Gastrocnemius medialis (tissue), 4 donors: ENCODE measurements around the gene AKAP13. TPM values are rescaled to one million over a fixed set of nuclear protein-coding genes. Genes with fewer than 3 reads are reported as not detected.

Experiments
- ATAC-seq, 2 donors: fragments of 150-250 bp; one replicate each; pipeline ENCODE4 v1.9.1; 2016
- DNase-seq, 2 donors: peaks; one replicate each; pipeline ENCODE4 v3.0.0-alpha.2; 2019
- H3K27ac ChIP-seq, 4 donors: fragments of 200-600 bp; sonication (generic); 1 replicate in 1 of 4; 2 replicates in 3 of 4; pipeline ENCODE4 v1.5.1; 2016 to 2018; ENCODE audit warnings: mild to moderate bottlenecking in 2 of 4, moderate library complexity in 1 of 4
- H3K27me3 ChIP-seq, 3 donors: fragments of 200-600 bp; sonication (generic) in 2 of 3; 1 replicate in 1 of 3; 2 replicates in 2 of 3; pipeline versions ENCODE4 v1.5.1 to v1.6.0; 2016 to 2019; ENCODE audit warnings: mild to moderate bottlenecking in 1 of 3, moderate library complexity in 1 of 3
- H3K36me3 ChIP-seq, 2 donors: fragments of 200-600 bp; sonication (generic) in 1 of 2; one replicate each; pipeline ENCODE4 v1.5.1; 2017 to 2018
- H3K4me1 ChIP-seq, 2 donors: fragments of 200-600 bp; sonication (generic) in 1 of 2; one replicate each; pipeline ENCODE4 v1.5.1; 2016 to 2017; ENCODE audit warnings: mild to moderate bottlenecking in 2 of 2
- H3K4me3 ChIP-seq, 4 donors: fragments of 200-600 bp; sonication (generic) in 3 of 4; 1 replicate in 1 of 4; 2 replicates in 3 of 4; pipeline ENCODE4 v1.5.1; 2016 to 2019; ENCODE audit warnings: mild to moderate bottlenecking in 2 of 4
- H3K9me3 ChIP-seq, 3 donors: fragments of 200-600 bp; sonication (generic) in 2 of 3; 1 replicate in 1 of 3; 2 replicates in 2 of 3; pipeline ENCODE4 v1.5.1; 2016 to 2019
- CTCF ChIP-seq, 5 experiments: fragments of 450-650 bp in 3 of 5; fragments of 200-600 bp in 2 of 5; sonication (generic) in 2 of 5; IDR thresholded peaks in 4 of 5; conservative IDR thresholded peaks in 1 of 5; 1 replicate in 4 of 5; 2 replicates in 1 of 5; pipeline ENCODE4 v1.5.1; 2016 to 2019; ENCODE audit warnings: antibody characterized with exemption in 5 of 5, mild to moderate bottlenecking in 3 of 5, moderate library complexity in 3 of 5
- POLR2A ChIP-seq, 2 donors: fragments of 450-650 bp; IDR thresholded peaks; one replicate each; pipeline ENCODE4 v1.6.1; 2017; ENCODE audit warnings: antibody characterized with exemption in 2 of 2, mild to moderate bottlenecking in 2 of 2, moderate library complexity in 2 of 2
- in situ Hi-C, 4 donors: fragments of 200-750 bp; cut with MboI; loops; one replicate each; pipeline versions ENCODE4 v1.15.0 to v1.8.0; 2017; ENCODE audit warnings: low sequenced_read_pairs in 4 of 4
- intact Hi-C: fragments of 100-400 bp; cut with DNase I; formaldehyde crosslinking; loops from one replicate; pipeline ENCODE4 v1.15.1; 2023; ENCODE audit warnings: low total_unique reads
- total RNA-seq, 4 donors: library from RNA; depleted of rRNA; stranded (reverse); fragments of >200 nt; gene quantifications; one replicate each; pipeline versions ENCODE4 v1.1.0 to v1.2.3, GENCODE V29; 2016

The AKAP13 gene
- total RNA-seq, 4 donors from 2014 or later, result 127 to 481 (median 172) TPM

- in situ Hi-C loops, result no loop called here
- no peak overlapping the region for H3K27ac ChIP-seq
These were observed 70.8 kb downstream of the AKAP13 start for GRCh38 chr15:85451099-85451700.

GRCh38 chr15:85452436-85452835 is 72.0 kb downstream of the AKAP13 start:
- peaks cover 0 to 4% of the 10 kb centered on the region in 2 donors for H3K4me1 ChIP-seq
- no peak overlapping the region for H3K4me3 ChIP-seq
- TF ChIP-seq CTCF (IDR thresholded peaks at IDR 0.05 in 4 of 5, conservative IDR thresholded peaks at IDR 0.05 in 1 of 5), result no peak
- TF ChIP-seq POLR2A (IDR thresholded peaks at IDR 0.05), result no peak
- no peaks in the 10 kb centered on the region for H3K36me3 ChIP-seq
- DNase-seq (no peak), ATAC-seq (no peak)
- peaks cover 0 to 9% (median 0%) of the 10 kb centered on the region in 3 donors for H3K9me3 ChIP-seq
- H3K27me3 ChIP-seq, result no peaks in the 10 kb centered on the region
- in situ Hi-C loops, result no loop called here
- intact Hi-C loops, result no loop called here
- H3K27ac ChIP-seq, result no peak overlapping the region

More at GRCh38 chr15:85451099-85451700, 70.8 kb downstream of the AKAP13 start:
- H3K27me3 ChIP-seq, result no peaks in the 10 kb centered on the region
- ATAC-seq (no peak), DNase-seq (no peak)
- no peaks in the 10 kb centered on the region for H3K36me3 ChIP-seq
- no peak overlapping the region for H3K4me3 ChIP-seq
- no peak for TF ChIP-seq CTCF (IDR thresholded peaks at IDR 0.05 in 4 of 5, conservative IDR thresholded peaks at IDR 0.05 in 1 of 5)
- TF ChIP-seq POLR2A (IDR thresholded peaks at IDR 0.05), result no peak
- H3K9me3 ChIP-seq, result peaks cover 0 to 9% (median 0%) of the 10 kb centered on the region in 3 donors
- intact Hi-C loops, result no loop called here
- peaks cover 0 to 4% of the 10 kb centered on the region in 2 donors for H3K4me1 ChIP-seq

GRCh38 chr15:85453144-85453872 is 72.9 kb downstream of the AKAP13 start:
- Histone ChIP-seq H3K9me3 (peaks cover 0 to 9% (median 0%) of the 10 kb centered on the region in 3 donors), H3K4me1 (peaks cover 0 to 4% of the 10 kb centered on the region in 2 donors), H3K27ac (no peak overlapping the region), H3K27me3 (no peaks in the 10 kb centered on the region), H3K4me3 (no peak overlapping the region), H3K36me3 (no peaks in the 10 kb centered on the region)
- intact Hi-C loops, result no loop called here
- TF ChIP-seq CTCF (IDR thresholded peaks at IDR 0.05 in 4 of 5, conservative IDR thresholded peaks at IDR 0.05 in 1 of 5) (no peak), POLR2A (IDR thresholded peaks at IDR 0.05) (no peak)
- DNase-seq (no peak), ATAC-seq (no peak)
- in situ Hi-C loops, result no loop called here

GRCh38 chr15:85454403-85454802 is 74.0 kb downstream of the AKAP13 start:
- Histone ChIP-seq H3K4me1 (peaks cover 0 to 4% of the 10 kb centered on the region in 2 donors), H3K36me3 (no peaks in the 10 kb centered on the region), H3K4me3 (no peak overlapping the region), H3K27ac (no peak overlapping the region), H3K9me3 (peaks cover 0 to 9% (median 0%) of the 10 kb centered on the region in 3 donors), H3K27me3 (no peaks in the 10 kb centered on the region)
- ATAC-seq (no peak), DNase-seq (no peak)
- TF ChIP-seq CTCF (IDR thresholded peaks at IDR 0.05 in 4 of 5, conservative IDR thresholded peaks at IDR 0.05 in 1 of 5) (no peak), POLR2A (IDR thresholded peaks at IDR 0.05) (no peak)
- in situ Hi-C loops, result no loop called here
- intact Hi-C loops, result no loop called here
